Measurements from ENCODE around the gene MSANTD1. TPM values are rescaled to one million over a fixed set of nuclear protein-coding genes. Genes with fewer than 3 reads are reported as not detected.

MSANTD1 gene
- total RNA-seq, 4 donors from 2014 or later, result 0.68 to 1.3 (median 0.80) TPM; not detected in 1

DNA sequence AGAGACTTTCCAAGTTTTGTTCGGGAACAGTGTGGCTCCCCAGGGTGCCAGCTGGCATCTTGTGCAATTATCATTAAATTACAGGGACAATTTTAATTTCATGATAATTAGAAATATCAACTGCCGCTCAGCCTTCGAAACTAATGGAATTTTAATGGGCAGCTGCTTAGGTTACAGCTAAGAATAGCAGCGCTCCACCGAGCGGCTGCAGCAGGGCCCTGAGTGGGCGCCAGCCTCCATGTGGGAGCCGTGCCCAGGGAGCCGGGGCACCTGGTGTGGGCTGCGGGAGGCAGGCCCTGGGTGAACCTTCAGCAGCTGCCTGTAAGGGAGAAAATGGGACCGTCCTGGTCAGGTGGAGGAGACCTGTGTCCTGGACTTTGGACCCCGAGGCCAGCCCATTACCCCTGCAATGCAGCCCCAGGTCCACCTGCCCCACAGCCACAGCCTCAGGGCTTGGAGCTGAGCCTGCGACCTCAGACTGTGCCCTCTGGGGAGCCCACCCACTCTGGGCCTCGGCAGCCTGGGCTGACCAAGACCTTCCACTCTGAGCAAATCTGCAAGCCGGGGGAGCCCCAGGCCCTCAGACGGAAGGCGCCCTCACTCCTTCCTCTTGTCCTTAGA, 21.1 kb downstream of the MSANTD1 start:
- Histone ChIP-seq H3K27ac (no peak overlapping the region), H3K36me3 (no peaks in the 10 kb centered on the region), H3K9me3 (no peaks in the 10 kb centered on the region), H3K27me3 (no peaks in the 10 kb centered on the region), H3K4me3 (no peak overlapping the region), H3K4me1 (no peaks in the 10 kb centered on the region)
- TF ChIP-seq, protein P1, sequence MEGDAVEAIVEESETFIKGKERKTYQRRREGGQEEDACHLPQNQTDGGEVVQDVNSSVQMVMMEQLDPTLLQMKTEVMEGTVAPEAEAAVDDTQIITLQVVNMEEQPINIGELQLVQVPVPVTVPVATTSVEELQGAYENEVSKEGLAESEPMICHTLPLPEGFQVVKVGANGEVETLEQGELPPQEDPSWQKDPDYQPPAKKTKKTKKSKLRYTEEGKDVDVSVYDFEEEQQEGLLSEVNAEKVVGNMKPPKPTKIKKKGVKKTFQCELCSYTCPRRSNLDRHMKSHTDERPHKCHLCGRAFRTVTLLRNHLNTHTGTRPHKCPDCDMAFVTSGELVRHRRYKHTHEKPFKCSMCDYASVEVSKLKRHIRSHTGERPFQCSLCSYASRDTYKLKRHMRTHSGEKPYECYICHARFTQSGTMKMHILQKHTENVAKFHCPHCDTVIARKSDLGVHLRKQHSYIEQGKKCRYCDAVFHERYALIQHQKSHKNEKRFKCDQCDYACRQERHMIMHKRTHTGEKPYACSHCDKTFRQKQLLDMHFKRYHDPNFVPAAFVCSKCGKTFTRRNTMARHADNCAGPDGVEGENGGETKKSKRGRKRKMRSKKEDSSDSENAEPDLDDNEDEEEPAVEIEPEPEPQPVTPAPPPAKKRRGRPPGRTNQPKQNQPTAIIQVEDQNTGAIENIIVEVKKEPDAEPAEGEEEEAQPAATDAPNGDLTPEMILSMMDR (IDR thresholded peaks at IDR 0.05), result no peak
- TF ChIP-seq POLR2AphosphoS5 (IDR thresholded peaks at IDR 0.05) (no peak), POLR2A (IDR thresholded peaks at IDR 0.05) (no peak), EP300 (IDR thresholded peaks at IDR 0.05; ENCODE audit: low read depth) (no peak)
- in situ Hi-C loops (cut with MboI; ENCODE audit: low pct_ligation_motif_present in 1 of 4, low pct_unique_long_range_greater_than_20kb in 1 of 4, low sequenced_read_pairs in 3 of 4), result no loop called here
- no peak for DNase-seq
- WGBS, 2 donors (ENCODE audit: low coverage in 1 of 2), result 60 to 71% methylated on average over 1 to 16 of the region's 17 CpGs
- intact Hi-C loops (cut with DNase I; ENCODE audit: low total_unique reads), result no loop called here

DNA sequence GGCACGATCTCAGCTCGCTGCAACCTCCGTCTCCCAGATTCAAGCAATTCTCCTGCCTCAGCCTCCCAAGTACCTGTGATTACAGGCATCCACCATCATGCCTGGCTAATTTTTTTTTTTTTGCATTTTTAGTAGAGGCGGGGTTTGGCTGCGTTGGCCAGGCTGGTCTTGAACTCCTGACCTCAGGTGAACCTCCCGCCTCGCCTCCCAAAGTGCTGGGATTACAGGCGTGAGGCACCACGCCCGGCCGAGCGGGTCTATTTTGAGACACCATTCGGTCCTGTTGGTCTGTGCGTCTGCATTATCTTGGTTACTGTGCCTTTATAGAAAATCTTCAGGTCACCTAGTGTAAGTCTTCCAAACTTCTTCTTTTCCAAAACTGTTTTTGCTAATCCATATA, 22.2 kb downstream of the MSANTD1 start:
- no peaks in the 10 kb centered on the region for H3K36me3 ChIP-seq
- DNase-seq, result no peak
- TF ChIP-seq EP300 (IDR thresholded peaks at IDR 0.05; ENCODE audit: low read depth) (no peak), POLR2A (IDR thresholded peaks at IDR 0.05) (no peak)
- TF ChIP-seq, protein P1 (IDR thresholded peaks at IDR 0.05), result no peak
- no peak overlapping the region for H3K27ac ChIP-seq
- H3K9me3 ChIP-seq, result no peaks in the 10 kb centered on the region
- intact Hi-C loops (cut with DNase I; ENCODE audit: low total_unique reads) (no loop called here), in situ Hi-C loops (cut with MboI; ENCODE audit: low pct_ligation_motif_present in 1 of 4, low pct_unique_long_range_greater_than_20kb in 1 of 4, low sequenced_read_pairs in 3 of 4) (no loop called here)
- no peaks in the 10 kb centered on the region for H3K27me3 ChIP-seq
- H3K4me3 ChIP-seq, result no peak overlapping the region
- H3K4me1 ChIP-seq, result no peaks in the 10 kb centered on the region
- WGBS, 2 donors (ENCODE audit: low coverage in 1 of 2), result 75% methylated on average over 14 of the region's 14 CpGs; no CpG with 5 or more reads in 1 of the 2 donors

DNA sequence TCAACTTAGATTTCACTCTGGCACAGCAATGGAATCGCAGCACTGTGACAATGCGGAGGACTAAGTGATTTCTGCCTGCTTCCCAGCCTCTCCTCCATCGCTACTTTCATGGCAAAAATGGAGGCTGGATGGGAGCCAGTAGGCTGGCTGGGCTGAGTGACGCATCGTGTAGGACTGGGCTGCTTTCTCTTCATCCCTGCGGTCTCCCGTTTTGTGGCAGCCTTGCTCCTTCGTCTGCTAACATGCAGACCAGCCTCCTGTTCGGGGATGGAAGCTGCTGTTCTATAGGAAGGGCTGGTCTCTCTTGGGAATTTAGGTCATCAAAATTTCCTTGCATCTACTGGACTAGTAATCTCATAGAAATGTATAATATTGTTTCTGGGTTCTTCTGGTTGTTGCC, 28.0 kb downstream of the MSANTD1 start:
- intact Hi-C loops (cut with DNase I; ENCODE audit: low total_unique reads) (no loop called here), in situ Hi-C loops (cut with MboI; ENCODE audit: low pct_ligation_motif_present in 1 of 4, low pct_unique_long_range_greater_than_20kb in 1 of 4, low sequenced_read_pairs in 3 of 4) (no loop called here)
- Histone ChIP-seq H3K36me3 (no peaks in the 10 kb centered on the region), H3K4me3 (no peak overlapping the region), H3K9me3 (no peaks in the 10 kb centered on the region), H3K27ac (no peak overlapping the region), H3K4me1 (no peaks in the 10 kb centered on the region), H3K27me3 (no peaks in the 10 kb centered on the region)
- DNase-seq, result no peak
- 85% methylated on average over 9 of the region's 9 CpGs; no CpG with 5 or more reads in 1 of the 2 donors for WGBS, 2 donors (ENCODE audit: low coverage in 1 of 2)
- TF ChIP-seq EP300 (IDR thresholded peaks at IDR 0.05; ENCODE audit: low read depth) (no peak), POLR2AphosphoS5 (IDR thresholded peaks at IDR 0.05) (no peak), POLR2A (IDR thresholded peaks at IDR 0.05) (no peak)
- TF ChIP-seq, protein P1 (IDR thresholded peaks at IDR 0.05), result no peak

DNA sequence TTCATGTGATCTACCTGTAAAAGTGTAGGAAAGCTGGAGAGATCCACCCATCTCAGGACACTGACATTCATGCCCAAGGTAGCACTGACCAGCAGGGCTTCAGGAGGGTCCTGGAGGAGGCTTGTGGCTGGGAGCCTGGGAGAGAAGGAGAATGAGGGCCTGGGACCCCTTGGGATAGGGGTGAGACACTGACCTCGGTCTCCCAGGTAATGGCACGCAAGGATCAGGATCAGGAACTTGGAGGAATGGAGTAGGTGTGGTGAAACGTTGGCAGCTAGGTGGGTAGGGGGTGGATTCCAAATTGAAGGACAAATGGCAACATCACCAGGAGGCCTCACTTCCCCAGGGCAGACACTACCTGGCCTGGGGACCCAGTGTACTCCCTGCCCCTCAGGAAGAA, 31.5 kb downstream of the MSANTD1 start:
- TF ChIP-seq EP300 (IDR thresholded peaks at IDR 0.05; ENCODE audit: low read depth) (no peak), POLR2A (IDR thresholded peaks at IDR 0.05) (no peak)
- Histone ChIP-seq H3K36me3 (no peaks in the 10 kb centered on the region), H3K9me3 (no peaks in the 10 kb centered on the region), H3K4me3 (no peak overlapping the region), H3K27ac (no peak overlapping the region), H3K27me3 (peaks cover 20% of the 10 kb centered on the region), H3K4me1 (no peaks in the 10 kb centered on the region)
- intact Hi-C loops (cut with DNase I; ENCODE audit: low total_unique reads) (no loop called here), in situ Hi-C loops (cut with MboI; ENCODE audit: low pct_ligation_motif_present in 1 of 4, low pct_unique_long_range_greater_than_20kb in 1 of 4, low sequenced_read_pairs in 3 of 4) (no loop called here)
- DNase-seq, result no peak
- 86 to 89% methylated on average over 3 of the region's 3 CpGs for WGBS, 2 donors (ENCODE audit: low coverage in 1 of 2)

DNA sequence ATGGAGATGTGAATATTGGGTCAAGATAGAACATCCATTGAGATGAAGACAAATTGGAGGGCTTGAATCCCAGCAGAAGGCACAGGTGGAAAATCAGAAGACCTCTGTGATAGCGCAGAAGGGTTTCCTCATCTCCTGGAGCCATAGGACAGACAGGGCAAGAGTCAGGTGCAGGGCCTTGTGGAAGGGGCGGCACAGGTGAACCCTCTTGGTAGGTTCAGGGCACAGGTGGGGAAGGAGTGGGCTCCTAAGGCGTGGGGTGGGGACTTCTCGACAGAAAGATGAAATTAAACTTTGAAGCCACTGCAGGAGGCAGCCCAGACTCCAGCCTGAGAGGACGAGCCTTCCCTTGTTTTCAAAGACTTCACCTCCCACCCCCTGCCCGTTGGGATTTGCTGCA, 34.5 kb downstream of the MSANTD1 start:
- Histone ChIP-seq H3K36me3 (no peaks in the 10 kb centered on the region), H3K9me3 (no peaks in the 10 kb centered on the region), H3K4me1 (no peaks in the 10 kb centered on the region), H3K27me3 (peaks cover 46% of the 10 kb centered on the region), H3K27ac (no peak overlapping the region), H3K4me3 (no peak overlapping the region)
- intact Hi-C loops (cut with DNase I; ENCODE audit: low total_unique reads), result no loop called here
- TF ChIP-seq, protein P1 (IDR thresholded peaks at IDR 0.05), result no peak
- TF ChIP-seq POLR2A (IDR thresholded peaks at IDR 0.05), result no peak
- no peak for TF ChIP-seq EP300 (IDR thresholded peaks at IDR 0.05; ENCODE audit: low read depth)
- no peak for TF ChIP-seq POLR2AphosphoS5 (IDR thresholded peaks at IDR 0.05)
- 83 to 89% methylated on average over 6 of the region's 6 CpGs for WGBS, 2 donors (ENCODE audit: low coverage in 1 of 2)
- in situ Hi-C loops (cut with MboI; ENCODE audit: low pct_ligation_motif_present in 1 of 4, low pct_unique_long_range_greater_than_20kb in 1 of 4, low sequenced_read_pairs in 3 of 4), result no loop called here
- no peak for DNase-seq
